ENCODE results near the gene GNPNAT1.

DNA sequence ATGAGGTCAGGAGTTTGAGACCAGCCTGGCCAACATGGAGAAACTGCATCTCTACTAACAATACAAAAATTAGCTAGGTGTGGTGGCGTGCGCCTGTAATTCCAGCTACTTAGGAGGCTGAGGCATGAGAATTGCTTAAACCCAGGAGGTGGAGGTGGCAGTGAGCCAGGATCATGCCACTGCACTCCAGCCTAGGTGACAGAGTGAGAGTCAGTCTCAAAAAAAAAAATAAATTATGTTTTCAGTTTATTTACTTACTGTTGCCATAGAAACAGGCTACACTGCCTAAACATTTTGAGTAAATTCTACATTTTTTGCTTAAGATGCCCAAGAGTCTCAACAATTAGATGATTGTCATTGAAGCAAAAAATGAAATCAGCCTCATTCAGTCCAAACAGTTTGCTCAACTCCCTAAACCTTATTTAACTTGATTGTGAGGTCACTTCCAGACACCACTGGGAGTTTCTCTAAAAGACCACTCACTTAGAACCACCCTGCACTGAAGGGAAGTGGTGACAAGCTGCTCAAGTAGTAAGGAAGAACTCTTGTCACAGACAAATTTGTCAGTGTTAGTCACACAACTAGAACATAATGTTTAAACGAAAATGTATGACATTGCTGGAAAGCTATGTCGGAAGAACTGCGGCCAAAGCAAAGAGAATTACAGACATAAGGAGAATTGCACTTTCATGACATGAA is 9.8 kb upstream of the GNPNAT1 start:
- TF ChIP-seq, protein P1, sequence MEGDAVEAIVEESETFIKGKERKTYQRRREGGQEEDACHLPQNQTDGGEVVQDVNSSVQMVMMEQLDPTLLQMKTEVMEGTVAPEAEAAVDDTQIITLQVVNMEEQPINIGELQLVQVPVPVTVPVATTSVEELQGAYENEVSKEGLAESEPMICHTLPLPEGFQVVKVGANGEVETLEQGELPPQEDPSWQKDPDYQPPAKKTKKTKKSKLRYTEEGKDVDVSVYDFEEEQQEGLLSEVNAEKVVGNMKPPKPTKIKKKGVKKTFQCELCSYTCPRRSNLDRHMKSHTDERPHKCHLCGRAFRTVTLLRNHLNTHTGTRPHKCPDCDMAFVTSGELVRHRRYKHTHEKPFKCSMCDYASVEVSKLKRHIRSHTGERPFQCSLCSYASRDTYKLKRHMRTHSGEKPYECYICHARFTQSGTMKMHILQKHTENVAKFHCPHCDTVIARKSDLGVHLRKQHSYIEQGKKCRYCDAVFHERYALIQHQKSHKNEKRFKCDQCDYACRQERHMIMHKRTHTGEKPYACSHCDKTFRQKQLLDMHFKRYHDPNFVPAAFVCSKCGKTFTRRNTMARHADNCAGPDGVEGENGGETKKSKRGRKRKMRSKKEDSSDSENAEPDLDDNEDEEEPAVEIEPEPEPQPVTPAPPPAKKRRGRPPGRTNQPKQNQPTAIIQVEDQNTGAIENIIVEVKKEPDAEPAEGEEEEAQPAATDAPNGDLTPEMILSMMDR (IDR thresholded peaks at IDR 0.05) = no peak
- TF ChIP-seq POLR2A (IDR thresholded peaks at IDR 0.05) = no peak
